ENCODE results near the gene SOAT2. TPM values are rescaled to one million over a fixed set of nuclear protein-coding genes. Genes with fewer than 3 reads are reported as not detected.
A peak's percentile ranks its signal among the peaks of the same experiment; 100 is the strongest.

The SOAT2 gene
- total and polyA plus RNA-seq, 2 donors (not counting 3 experiments of a cell fraction or from before 2014, with no cell fraction given), result not detected

DNA sequence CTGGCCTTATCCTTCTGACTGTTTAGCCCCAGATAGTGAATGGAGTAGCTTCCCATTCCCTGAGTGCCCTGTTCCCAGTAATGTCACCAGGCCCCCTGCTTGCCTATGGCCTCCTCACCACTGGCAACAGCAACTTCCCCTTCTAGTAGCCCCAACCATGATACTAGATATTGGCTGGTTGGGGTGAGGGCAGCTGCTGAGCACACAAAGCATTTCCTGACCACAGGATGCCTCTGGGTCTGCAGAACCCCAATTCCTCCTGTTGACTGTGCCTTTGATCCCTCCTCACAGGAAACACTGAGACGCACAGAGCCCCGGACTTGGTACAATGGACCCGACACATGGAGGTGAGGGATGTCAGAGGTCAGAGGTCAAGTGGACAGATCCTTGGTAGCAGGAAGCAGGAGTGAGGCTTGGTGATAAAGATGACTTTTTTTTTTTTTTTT, 597 bp downstream of the SOAT2 start:
- ChIA-PET POLR2A (interaction anchor here (0.6 kb wide), 1 partner anchor 44 kb away, joined by 3 read pairs; no protein-coding TSS in a partner anchor), CTCF (interaction anchor here (1.1 to 10.8 kb wide), 7 partner anchors 25 to 317 kb away, joined by 3 to 463 read pairs (median 8); partner anchors contain the start of gene SPRYD3)

More for the DNA sequence above, 597 bp downstream of the SOAT2 start:
- BruUV-seq (replicated peaks), result no TSS peak
- Histone ChIP-seq H2AFZ (ENCODE audit: low read depth, low read length) (no peak overlapping the region), H4K20me1 (replicated peaks; ENCODE audit: control insufficient read depth, extremely low read depth, insufficient read depth, low read length) (no peaks in the 10 kb centered on the region), H3K4me2 (ENCODE audit: insufficient read depth, low read length) (no peak overlapping the region), H3K36me3 (ENCODE audit: control insufficient read depth in 2 of 2, extremely low read depth in 1 of 2, insufficient read depth in 2 of 2, low read length in 2 of 2) (no peaks in the 10 kb centered on the region), H3K9me3 (replicated peaks; ENCODE audit: control insufficient read depth, insufficient read depth, low read length) (no peaks in the 10 kb centered on the region), H3K9me1 (replicated peaks; ENCODE audit: control insufficient read depth, extremely low read depth, insufficient read depth, low read length) (no peaks in the 10 kb centered on the region), H3K79me2 (ENCODE audit: control insufficient read depth, insufficient read depth, low read length) (no peaks in the 10 kb centered on the region), H3K4me3 (replicated peaks in 1 of 3; ENCODE audit: insufficient read depth in 1 of 3, low read depth in 1 of 3, low read length in 3 of 3) (no peak overlapping the region), H3K4me1 (ENCODE audit: control insufficient read depth, extremely low read depth, insufficient read depth, low read length) (peaks cover 5% of the 10 kb centered on the region), H3K27me3 (ENCODE audit: control insufficient read depth in 2 of 2, insufficient read depth in 2 of 2, low read length in 2 of 2) (no peaks in the 10 kb centered on the region), H3K27ac (ENCODE audit: insufficient read depth, low read depth, low read length) (no peak overlapping the region), H3K9ac (replicated peaks; ENCODE audit: extremely low read depth, insufficient read depth, low read length) (no peak overlapping the region)
- no peak for TF ChIP-seq MYC (IDR thresholded peaks at IDR 0.05; ENCODE audit: low read depth, low read length)
- no peak for TF ChIP-seq POLR2AphosphoS5 (IDR thresholded peaks at IDR 0.05; ENCODE audit: insufficient read depth, low read depth, low read length)
- TF ChIP-seq, protein P1, sequence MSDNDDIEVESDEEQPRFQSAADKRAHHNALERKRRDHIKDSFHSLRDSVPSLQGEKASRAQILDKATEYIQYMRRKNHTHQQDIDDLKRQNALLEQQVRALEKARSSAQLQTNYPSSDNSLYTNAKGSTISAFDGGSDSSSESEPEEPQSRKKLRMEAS (IDR thresholded peaks at IDR 0.05; ENCODE audit: insufficient read depth, insufficient read length), result no peak
- TF ChIP-seq, protein P2, sequence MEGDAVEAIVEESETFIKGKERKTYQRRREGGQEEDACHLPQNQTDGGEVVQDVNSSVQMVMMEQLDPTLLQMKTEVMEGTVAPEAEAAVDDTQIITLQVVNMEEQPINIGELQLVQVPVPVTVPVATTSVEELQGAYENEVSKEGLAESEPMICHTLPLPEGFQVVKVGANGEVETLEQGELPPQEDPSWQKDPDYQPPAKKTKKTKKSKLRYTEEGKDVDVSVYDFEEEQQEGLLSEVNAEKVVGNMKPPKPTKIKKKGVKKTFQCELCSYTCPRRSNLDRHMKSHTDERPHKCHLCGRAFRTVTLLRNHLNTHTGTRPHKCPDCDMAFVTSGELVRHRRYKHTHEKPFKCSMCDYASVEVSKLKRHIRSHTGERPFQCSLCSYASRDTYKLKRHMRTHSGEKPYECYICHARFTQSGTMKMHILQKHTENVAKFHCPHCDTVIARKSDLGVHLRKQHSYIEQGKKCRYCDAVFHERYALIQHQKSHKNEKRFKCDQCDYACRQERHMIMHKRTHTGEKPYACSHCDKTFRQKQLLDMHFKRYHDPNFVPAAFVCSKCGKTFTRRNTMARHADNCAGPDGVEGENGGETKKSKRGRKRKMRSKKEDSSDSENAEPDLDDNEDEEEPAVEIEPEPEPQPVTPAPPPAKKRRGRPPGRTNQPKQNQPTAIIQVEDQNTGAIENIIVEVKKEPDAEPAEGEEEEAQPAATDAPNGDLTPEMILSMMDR (IDR thresholded peaks at IDR 0.05; ENCODE audit: extremely low read depth in 1 of 2, insufficient read depth in 1 of 2, low read depth in 1 of 2, low read length in 2 of 2), result no peak
- no peak for TF ChIP-seq POLR2A (IDR thresholded peaks at IDR 0.05; ENCODE audit: low read depth, low read length)
- TF ChIP-seq GATA2 (IDR thresholded peaks at IDR 0.05; ENCODE audit: insufficient read depth, insufficient read length, low read depth, low read length), result no peak
- TF ChIP-seq FOS (IDR thresholded peaks at IDR 0.05; ENCODE audit: borderline replicate concordance, insufficient read depth, low read length), result no peak
- no peak for TF ChIP-seq EZH2 (IDR thresholded peaks at IDR 0.05; ENCODE audit: borderline replicate concordance, low read depth, low read length, severe bottlenecking)
- no peak for TF ChIP-seq JUN (IDR thresholded peaks at IDR 0.05; ENCODE audit: borderline replicate concordance, insufficient read depth, insufficient read length, low read depth)
- DNase-seq (ENCODE audit: low read depth, low spot score) (no peak), FAIRE-seq (peak; percentile 38)
- dilution Hi-C loops (cut with MboI; ENCODE audit: extremely low pct_ligation_motif_present, low sequenced_read_pairs) (no loop called here), intact Hi-C loops (cut with micrococcal nuclease) (no loop called here)

Measured in endothelial cell of umbilical vein (primary cell).